HL-60 (cell line): ENCODE data around the gene CELF2.

ENCODE experiments used
- GABPA ChIP-seq: IDR thresholded peaks from 2 replicates; pipeline ENCODE4 v1.6.1; 2012; ENCODE audit warnings: low read depth
- POLR2AphosphoS5 ChIP-seq: IDR thresholded peaks from 2 replicates; pipeline ENCODE4 v1.6.1; 2012; ENCODE audit warnings: low read depth
- SPI1 ChIP-seq: IDR thresholded peaks from 2 replicates; pipeline ENCODE4 v1.6.1; 2012; ENCODE audit warnings: low read depth, mild to moderate bottlenecking, borderline replicate concordance
- TF ChIP-seq, protein P1 (sequence below): IDR thresholded peaks from one replicate; pipeline ENCODE4 v1.5.1; 2011; ENCODE audit warnings: low read length, control low read depth, inconsistent platforms; ENCODE audit not compliant: insufficient read depth
- TF ChIP-seq, protein P2 (sequence below): IDR thresholded peaks from 2 replicates; pipeline ENCODE4 v1.6.1; 2012; ENCODE audit warnings: low read depth; ENCODE audit not compliant: insufficient replicate concordance

DNA sequence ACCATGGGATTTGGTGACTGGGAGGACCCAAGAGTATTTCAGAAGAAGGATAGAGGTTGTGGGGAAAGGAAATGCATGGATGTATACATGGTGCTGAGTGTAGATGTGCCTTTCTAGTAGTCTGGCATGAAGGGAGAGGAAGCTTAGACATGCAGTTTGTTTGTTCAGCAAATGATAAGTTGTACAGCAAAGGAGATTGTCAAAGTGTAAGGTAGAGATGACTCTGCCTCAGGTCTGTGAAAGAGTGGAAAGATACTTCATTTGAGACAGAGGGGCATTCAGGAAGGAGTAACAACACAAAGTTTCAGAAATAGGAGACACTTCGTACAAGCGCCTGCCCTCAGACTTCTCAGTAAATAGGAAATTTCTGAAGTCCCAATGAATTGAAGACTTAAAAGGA, 152.3 kb downstream of the CELF2 start:
- TF ChIP-seq, protein P1, sequence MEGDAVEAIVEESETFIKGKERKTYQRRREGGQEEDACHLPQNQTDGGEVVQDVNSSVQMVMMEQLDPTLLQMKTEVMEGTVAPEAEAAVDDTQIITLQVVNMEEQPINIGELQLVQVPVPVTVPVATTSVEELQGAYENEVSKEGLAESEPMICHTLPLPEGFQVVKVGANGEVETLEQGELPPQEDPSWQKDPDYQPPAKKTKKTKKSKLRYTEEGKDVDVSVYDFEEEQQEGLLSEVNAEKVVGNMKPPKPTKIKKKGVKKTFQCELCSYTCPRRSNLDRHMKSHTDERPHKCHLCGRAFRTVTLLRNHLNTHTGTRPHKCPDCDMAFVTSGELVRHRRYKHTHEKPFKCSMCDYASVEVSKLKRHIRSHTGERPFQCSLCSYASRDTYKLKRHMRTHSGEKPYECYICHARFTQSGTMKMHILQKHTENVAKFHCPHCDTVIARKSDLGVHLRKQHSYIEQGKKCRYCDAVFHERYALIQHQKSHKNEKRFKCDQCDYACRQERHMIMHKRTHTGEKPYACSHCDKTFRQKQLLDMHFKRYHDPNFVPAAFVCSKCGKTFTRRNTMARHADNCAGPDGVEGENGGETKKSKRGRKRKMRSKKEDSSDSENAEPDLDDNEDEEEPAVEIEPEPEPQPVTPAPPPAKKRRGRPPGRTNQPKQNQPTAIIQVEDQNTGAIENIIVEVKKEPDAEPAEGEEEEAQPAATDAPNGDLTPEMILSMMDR: no peak
- TF ChIP-seq POLR2AphosphoS5: no peak
- TF ChIP-seq, protein P2, sequence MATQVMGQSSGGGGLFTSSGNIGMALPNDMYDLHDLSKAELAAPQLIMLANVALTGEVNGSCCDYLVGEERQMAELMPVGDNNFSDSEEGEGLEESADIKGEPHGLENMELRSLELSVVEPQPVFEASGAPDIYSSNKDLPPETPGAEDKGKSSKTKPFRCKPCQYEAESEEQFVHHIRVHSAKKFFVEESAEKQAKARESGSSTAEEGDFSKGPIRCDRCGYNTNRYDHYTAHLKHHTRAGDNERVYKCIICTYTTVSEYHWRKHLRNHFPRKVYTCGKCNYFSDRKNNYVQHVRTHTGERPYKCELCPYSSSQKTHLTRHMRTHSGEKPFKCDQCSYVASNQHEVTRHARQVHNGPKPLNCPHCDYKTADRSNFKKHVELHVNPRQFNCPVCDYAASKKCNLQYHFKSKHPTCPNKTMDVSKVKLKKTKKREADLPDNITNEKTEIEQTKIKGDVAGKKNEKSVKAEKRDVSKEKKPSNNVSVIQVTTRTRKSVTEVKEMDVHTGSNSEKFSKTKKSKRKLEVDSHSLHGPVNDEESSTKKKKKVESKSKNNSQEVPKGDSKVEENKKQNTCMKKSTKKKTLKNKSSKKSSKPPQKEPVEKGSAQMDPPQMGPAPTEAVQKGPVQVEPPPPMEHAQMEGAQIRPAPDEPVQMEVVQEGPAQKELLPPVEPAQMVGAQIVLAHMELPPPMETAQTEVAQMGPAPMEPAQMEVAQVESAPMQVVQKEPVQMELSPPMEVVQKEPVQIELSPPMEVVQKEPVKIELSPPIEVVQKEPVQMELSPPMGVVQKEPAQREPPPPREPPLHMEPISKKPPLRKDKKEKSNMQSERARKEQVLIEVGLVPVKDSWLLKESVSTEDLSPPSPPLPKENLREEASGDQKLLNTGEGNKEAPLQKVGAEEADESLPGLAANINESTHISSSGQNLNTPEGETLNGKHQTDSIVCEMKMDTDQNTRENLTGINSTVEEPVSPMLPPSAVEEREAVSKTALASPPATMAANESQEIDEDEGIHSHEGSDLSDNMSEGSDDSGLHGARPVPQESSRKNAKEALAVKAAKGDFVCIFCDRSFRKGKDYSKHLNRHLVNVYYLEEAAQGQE: no peak
- TF ChIP-seq GABPA: no peak
- no peak for TF ChIP-seq SPI1
